Inflammatory macrophage treated with lipopolysaccharide for 1 hour (primary cell): Measurements from ENCODE around the gene FLRT2.
A peak's percentile ranks its signal among the peaks of the same experiment; 100 is the strongest.

ENCODE experiments used
- DNase-seq, 2 donors: peaks; one replicate each; pipeline ENCODE4 v3.0.0-alpha.2; 2020 to 2022

The FLRT2 gene

GRCh38 chr14:85531587-85532373, 1.8 kb downstream of the FLRT2 start:
- peak; percentile 52 to 69 for DNase-seq

DNA sequence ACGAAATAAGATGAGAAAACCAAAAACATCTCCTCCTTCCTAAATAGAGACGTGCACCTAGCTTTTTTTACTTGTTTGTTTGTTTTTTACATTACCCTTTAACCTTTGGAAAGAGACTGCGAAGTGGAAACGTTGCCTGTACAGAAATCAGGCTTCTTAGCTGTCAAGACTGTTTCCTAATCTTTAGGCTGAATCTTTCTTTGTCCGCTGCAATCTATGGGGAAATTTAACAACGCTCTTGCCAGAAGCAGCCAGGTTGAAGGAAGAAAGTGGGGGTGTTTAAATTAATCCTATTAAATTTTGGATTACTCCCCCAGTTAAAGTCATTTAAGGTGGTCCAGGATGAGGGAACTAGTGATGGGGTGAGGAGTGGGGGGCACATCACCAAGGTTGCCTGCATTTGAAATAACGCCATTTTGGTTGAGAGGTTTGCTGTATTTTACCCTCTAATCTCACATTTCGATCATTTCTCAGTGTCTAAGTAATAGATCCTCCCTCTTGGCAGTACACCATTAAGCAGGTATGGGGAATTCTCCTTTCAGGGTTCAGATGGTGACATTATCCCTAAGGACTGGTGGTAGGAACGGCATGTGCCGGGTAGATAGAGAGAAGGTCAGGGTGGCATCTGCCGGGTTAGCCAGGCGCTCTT, 2.6 kb downstream of the FLRT2 start:
- peak in 1 of 2 donors; percentile 42 for DNase-seq

GRCh38 chr14:85533023-85533860, 3.3 kb downstream of the FLRT2 start:
- peak; percentile 22 to 51 for DNase-seq

DNA sequence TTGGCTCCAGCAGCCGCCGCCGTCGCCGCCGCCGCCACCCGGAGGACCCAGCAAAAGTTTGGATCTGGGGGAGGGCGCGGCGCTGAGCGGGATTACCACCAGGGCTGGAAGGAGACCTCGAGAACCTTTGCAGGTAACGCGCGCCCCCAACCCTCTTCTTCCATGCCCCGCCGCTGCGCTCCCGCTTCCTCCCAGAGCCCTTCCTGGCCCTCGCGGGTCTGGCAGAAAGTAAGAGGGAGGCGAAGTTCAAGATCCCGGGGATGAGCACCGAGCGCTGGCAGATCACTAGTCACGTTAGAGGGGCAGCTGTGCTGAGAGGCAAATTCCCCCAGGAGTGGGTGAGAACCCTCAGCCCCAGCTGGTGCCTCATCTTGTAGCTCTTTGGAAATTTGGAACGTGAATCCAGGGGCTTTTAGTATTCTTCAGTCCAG, 3.9 kb downstream of the FLRT2 start:
- DNase-seq: peak; percentile 14 to 48

- DNase-seq: peak; percentile 6 to 35
Measured at GRCh38 chr14:85534458-85535293, 4.7 kb downstream of the FLRT2 start.

DNA sequence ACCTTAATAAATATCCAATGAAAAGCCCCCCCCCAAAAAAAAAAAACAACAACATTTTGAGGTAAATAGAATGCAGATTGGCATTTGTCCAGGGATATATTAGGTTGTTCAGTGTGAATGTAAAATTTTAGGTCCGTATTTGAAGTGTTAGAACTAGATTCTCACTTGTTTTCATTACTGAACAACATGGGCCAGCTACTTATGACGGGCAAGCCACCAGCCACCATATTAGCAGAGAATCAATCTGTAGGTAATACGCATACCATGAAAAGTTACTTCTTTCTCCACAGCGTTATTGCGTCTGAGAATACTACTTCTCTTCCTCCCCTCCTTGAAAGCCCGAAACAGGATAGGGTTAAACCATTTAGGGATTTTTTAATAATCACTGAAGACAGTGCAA, 5.4 kb downstream of the FLRT2 start:
- peak; percentile 16 to 46 for DNase-seq

- DNase-seq: peak; percentile 63 to 86
Measured at GRCh38 chr14:85535991-85536832, 6.3 kb downstream of the FLRT2 start.

- peak in 1 of 2 donors; percentile 65 for DNase-seq
Measured at GRCh38 chr14:85536833-85537190, 6.9 kb downstream of the FLRT2 start.

DNA sequence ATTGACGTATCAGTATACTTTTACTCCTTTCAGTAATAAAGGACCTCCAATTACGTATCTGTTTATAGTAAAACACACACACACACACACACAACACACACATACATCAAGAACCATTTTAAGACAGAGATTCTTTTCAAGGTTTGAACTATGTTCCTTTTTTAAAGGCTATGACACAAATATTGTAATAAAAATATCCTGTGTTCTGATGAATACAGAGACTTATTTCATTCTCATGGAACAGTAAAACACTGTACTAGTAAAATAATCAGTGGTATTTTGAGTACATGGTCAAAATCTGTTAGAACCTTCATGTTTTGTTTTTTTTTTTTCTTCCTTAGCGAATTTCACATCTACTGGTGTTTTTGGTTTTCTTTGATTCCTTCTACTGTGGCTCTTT, 7.6 kb downstream of the FLRT2 start:
- no peak for DNase-seq

DNA sequence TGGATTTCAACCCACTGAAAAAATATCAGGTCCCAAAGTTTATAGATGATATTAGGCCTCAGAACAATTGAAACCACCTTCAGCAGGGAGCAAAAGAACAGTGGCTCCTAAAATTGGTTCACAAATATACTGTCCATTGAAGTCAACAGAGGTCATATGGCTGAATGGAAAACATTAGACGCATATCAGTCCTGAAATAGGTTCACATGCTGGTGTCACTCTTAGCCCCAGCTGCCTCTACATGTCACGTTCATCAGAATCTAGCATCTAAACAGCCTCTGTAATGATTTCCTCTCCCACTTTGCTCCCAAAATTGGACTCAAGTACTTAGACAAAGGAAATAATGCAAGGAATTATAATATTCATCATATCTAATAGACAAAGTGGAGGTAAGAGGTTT, 8.7 kb downstream of the FLRT2 start:
- no peak for DNase-seq

GRCh38 chr14:85539510-85539909, 9.6 kb downstream of the FLRT2 start:
- no peak for DNase-seq

GRCh38 chr14:85542623-85543022, 12.7 kb downstream of the FLRT2 start:
- DNase-seq: no peak

GRCh38 chr14:85545738-85546137, 15.8 kb downstream of the FLRT2 start:
- DNase-seq: no peak

DNA sequence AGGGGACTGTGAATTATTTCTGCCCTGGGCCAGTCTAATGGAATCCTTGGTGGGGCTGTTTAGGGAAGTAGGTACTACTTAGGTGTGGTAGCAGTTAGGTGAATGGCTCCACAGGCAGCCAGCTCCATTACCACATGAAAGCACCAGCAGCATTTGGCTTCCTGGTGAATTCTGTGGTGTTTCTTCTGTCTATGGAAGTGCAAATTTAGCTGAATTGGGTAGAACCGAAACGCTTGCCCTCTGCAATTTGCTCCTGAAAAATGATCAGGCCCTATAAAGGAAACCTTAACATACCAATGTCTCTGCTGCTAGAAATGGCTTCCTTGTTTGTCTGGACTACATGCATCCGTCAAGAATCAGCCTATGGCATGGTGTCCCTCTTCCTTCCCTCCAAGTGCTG, 16.4 kb downstream of the FLRT2 start:
- no peak for DNase-seq

DNA sequence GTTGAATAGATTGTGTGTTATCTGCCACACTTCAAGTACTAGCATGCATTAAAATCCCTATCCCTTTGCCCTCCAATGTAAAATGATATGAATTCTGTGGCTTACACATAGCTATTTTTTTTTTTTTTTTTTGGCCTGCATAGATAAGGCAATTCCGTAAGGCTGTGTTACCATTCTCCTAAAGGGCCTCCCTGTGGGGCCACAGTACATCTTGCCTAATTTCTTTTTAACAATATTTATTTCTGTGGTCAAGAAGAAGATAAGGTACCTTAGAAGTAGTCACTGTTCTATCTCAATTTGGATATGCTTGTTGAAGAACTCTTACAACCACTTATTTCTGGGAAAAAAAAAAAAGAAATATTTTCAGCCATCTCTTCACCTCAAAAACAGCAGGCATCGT, 19.8 kb downstream of the FLRT2 start:
- DNase-seq: no peak

- no peak for DNase-seq
Measured at GRCh38 chr14:85554106-85554505, 24.2 kb downstream of the FLRT2 start.

DNA sequence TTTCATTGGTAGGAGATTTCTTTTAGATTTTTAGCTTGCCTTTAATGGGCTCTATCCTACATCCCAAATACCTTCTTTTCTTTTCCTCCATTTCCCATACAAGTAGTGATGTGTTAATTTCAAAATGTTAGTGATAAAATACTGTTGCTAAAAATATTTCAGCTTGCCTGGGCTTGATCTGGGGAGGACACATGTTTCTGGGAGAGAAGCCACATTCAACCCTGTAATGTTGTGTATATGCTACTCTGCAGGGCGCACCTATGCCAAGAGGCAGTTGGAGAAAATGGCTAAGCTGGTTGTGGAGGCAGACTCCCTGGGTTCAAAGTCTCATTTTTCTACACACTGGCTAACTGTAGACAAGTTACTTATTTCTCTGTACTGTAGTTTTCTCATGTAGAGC, 26.3 kb downstream of the FLRT2 start:
- no peak for DNase-seq

DNA sequence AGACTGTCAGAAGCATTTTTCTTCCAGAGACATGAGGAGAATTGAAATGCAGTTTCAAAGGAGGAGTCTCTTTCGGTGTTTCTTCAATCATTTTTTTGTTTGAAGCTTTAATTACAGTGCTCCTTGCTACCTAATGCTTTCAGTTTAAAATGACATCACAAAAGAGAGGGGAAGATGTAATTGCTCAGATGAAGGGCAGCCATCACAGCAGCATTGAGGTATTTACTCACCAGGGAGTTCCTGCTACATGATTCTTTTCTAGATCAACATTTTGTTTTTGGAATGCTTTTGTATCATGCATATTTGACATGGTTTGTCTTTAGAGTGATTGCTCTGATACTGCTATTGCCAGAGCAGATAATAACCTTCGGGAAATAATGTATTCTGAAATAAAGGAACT, 28.6 kb downstream of the FLRT2 start:
- DNase-seq: no peak

DNA sequence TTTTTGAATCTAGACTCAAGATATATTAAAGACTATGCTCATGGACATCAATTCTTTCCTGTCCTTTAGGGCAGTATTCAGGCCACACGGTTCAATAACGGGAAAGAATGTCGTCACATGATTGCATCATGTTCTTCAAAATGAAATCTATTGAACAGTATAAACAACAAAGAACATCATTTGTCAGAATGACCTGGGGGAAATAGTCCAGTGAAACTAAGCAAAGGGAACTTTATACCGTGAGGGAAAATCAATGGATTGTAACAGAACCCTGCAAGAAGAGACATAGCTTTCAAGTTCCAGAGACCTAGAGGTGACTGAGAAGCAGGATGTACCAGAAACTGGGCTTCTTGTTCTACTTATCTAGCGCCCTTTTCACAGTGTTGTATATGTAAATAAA, 32.7 kb downstream of the FLRT2 start:
- DNase-seq: no peak

DNA sequence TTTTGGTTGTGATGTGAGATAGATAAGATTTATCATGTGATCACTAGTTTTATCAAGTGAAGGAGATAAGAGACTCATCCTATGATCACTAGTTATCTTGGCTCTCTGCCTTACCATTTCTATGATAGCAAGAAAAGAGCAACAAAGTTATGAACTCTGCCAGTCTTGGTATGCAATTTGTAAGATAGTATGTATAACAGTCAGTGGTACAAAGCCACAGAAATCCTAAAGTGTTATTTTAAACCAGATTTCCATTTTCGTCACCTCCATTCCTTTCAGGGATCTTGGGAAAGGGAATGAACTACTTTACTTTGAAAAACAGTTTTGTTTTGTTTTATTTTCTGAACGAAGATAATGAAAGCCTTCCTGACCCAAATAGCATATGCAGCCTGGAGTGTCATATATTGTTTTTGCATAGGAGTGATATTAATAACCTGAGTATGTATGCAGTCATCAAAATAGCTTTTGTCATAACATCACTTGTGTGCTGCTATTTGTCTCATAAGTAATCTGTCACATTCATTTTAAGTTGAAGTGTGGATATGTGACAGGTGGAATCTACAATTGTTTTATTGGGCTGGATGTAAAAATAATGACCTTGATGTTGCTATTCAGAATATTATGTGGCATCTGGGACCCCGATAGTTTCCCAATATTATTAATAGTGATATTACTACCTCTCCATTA, 35.0 kb downstream of the FLRT2 start:
- no peak for DNase-seq

GRCh38 chr14:85565862-85566296, 35.9 kb downstream of the FLRT2 start:
- peak; percentile 20 to 59 for DNase-seq
